ENCODE measurements around the gene SLCO3A1.

SLCO3A1 gene

DNA sequence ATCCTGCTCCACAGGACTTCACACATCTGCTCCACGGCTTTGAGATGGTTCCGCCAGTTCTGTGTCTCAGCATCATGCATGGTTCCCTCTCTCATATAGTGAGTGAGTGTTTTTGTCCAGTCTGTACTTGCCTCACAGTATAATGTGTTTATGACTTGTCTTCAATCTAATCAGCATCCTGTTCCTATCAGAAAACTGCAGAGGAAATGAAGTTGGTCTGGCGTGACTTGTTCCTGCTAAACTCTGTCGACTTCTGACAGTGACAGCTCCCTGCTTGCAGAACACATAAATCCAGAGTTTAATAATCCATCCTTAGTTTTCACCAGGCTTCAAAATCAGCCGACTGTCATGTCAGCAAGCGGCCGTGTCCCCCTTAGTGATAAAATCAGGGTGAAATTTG lies 222.3 kb downstream of the SLCO3A1 start:
- no peak for FAIRE-seq

DNA sequence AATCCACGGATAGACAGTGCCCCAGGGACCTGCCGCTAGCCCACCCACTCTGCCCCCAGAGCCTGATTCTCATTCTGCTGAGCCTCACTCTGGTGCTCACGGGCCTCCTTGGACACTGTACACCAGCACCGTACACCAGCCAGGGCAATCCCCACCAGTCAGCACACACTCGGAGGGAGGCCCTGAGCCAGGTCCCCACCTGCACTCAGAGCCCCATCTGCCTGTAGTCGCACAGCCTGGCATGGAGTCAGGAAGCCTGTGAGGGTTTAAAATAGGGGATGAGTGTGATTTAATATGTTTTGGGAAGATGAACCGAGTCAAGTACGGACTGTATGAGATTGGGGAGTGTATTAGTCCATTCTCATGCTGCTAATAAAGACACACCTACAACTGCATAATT lies 223.0 kb downstream of the SLCO3A1 start:
- no peak for FAIRE-seq

DNA sequence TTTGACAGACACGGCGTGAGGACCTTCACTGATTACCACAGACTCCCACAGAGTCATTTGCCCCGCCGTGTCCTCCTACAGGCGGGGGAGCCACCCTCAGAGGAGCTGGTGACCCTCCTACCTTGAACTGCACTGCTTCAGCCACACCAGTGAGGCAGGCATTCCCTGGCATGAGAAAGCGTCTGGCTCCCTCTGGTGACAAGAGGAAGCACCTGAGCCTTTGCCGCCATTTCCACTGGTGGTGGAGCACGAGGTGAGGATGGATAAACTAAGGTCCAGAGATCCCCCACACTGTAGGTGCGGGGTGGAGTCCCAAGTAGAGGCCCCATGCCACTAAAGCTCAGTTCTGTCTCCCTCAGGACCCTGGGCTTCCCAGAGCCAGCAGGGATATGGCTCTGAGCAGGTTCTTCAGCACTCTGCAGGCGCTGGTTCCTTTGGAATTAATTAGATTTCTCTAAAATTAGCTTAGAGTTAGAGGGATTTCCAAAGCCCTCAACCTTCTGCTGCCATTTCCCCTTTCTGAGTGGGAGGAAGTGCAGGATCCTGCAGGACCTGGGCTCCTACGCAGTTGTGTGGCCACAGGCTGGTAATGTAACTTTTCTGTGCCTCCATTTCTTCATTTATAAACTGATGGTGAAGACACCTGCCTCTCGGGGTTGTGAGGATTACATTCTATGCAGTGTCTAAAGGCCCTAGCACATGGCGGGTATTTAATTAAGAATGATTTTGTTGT lies 224.0 kb downstream of the SLCO3A1 start:
- no peak for FAIRE-seq

DNA sequence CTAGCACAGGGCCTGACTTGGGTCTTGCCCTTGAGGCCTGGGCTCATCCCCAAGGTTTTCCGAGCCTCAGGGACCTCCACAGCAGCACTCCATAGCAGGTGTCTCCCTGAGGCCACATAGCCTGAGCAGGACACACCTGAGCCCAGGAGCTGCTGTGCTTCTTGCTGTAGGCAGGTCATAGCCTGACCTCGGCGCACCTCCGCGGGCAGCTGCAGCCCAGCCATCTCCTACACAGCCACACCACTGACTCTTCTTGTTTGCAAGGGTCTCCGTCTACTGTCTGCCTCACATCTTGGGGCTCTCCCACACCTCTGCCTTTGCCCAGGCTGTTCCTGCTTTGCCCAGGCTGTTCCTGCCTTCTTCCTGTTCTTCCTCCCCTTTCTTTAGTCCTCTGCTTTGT lies 224.8 kb downstream of the SLCO3A1 start:
- FAIRE-seq, result no peak

GRCh38 chr15:92079047-92079446 lies 225.5 kb downstream of the SLCO3A1 start:
- no peak for FAIRE-seq

DNA sequence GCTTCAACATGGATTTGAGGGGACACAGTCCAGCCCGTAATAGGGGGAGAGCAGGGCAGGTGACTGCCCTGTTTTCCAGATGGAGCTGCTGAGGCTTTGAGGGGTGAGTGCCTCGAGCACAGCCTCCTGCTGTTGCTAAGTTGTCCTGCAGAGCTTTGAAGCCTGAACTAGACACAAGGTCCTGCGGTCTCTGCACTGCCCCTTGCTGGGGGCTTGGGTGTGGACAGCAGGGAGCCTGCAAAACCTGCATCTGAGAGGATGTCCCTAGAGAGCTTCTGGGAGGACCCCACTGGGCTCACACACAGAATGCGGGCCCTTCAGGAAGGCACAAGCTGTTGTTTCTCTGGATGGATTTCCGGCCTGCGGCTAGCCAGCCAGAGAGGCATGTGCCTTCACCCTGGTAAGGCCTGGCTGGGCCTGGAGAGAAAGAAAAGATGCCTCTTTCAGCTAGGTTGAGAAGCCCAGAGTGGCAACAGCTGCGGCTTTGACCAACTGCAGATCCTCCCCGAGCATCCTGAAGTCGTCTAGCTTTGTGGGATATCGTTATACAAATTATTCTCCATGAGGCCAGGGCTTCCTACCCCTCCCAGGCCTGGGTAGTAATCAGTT lies 226.2 kb downstream of the SLCO3A1 start:
- FAIRE-seq, result no peak

DNA sequence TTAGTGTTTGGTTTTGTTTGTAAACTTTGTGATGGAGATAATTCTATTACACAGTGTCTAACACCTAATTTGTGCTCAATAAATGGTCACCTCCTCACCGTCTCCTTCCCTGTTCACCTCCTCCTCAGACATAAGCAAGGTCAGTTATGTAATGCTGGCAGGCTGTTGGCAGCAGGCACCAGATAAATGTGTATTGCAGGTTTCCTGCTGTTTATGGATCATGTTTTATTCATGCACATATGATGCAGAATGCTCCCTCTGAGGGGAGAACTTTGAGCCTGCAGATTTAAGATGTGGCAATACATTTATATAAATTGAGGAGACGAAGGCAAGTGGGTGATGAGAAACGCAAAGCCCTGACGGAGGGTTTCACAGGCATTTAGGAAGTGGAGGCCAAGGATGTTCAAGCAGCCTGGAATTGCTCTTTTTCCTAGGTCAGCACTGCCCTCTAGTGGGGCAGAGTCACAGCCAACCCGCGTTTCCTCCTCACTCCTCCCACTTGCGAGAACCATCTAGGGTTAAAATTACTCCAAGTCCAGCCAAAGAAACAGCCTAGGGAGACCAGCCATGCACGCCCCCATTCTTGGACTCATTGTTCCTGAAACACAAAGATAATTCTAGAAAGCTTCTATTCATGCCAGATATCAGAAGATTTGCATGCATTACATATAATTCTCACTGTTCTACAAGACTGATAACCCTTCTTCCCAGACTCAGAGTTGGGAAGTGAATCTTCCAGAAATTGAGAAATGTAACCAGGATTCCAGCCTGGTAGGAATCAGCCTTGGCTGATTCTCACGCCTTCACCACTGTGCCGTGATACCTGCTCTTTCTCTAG lies 228.7 kb downstream of the SLCO3A1 start:
- FAIRE-seq, result no peak

- no peak for FAIRE-seq
These were observed 229.7 kb downstream of the SLCO3A1 start for GRCh38 chr15:92083190-92083589.

- FAIRE-seq, result no peak
These were observed 233.7 kb downstream of the SLCO3A1 start for GRCh38 chr15:92087211-92087610.

DNA sequence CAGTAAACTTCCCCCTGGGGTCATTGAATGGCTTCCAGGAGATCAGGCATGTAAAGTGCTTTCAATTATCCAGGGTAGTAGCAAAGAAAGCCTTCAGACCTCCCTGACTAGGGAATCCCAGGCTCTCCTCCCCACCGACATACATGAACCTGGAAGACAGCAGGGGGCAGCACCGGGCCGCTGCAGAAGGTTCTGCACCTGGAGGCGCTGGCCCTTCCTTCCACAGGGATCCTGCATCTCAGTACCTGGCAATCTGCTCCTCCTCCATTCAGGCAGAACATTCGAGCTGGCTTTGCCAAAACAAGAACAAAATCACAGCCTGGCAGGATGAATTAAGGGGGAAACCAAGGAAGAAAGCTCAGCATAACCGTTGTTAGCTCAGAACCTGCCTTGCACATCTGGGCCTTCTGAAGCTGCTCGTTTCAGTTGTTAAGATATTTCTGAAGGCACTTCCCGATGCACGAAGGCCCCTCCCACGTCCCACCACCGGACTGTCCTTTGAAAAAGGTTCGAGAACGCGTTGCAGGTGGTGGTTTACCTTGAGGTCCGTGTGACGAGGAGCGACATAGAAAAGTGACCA lies 237.7 kb downstream of the SLCO3A1 start:
- no peak for FAIRE-seq

GRCh38 chr15:92092289-92093105 lies 239.0 kb downstream of the SLCO3A1 start:
- FAIRE-seq, result no peak

GRCh38 chr15:92095693-92096092 lies 242.2 kb downstream of the SLCO3A1 start:
- no peak for FAIRE-seq

GRCh38 chr15:92097474-92098178 lies 244.1 kb downstream of the SLCO3A1 start:
- FAIRE-seq, result no peak

DNA sequence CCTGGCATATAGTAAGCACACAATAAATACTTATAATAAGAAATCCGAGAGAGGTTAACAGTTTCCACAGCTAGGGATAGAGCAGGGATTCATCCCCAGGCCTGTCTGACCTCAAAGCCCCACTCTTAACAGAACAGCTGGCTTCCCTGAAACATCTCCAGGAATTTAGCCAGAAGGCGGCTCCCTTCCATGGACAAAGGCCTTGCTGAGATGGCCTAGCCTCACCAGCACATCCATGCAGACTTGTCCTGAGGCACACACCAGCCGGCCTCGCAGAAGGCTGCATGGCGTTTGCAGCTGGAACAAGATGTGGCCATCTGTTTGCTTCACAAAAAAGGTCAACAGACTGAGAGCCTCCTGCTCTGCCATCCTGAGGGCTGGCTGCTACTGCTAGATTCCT lies 245.4 kb downstream of the SLCO3A1 start:
- FAIRE-seq, result no peak

DNA sequence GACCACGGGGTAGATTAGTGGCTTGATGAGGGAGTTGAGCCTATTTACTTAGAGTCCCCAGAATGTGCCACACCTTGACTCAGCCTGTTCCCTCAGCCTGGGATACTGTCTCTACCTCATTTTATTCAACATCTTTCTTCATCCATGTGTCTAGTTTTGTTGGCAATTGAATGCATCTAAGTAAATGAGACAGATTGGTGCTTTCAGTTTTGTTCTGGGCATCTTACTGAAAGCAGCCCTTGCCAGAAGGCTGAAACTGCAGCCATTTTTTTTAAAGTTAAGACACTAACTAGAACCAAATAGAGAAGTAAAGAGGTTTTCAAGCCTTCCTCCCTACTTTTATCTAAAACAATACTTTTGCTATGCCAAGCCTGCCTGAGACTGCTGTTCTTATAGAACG lies 246.8 kb downstream of the SLCO3A1 start:
- no peak for FAIRE-seq

GRCh38 chr15:92100751-92101150 lies 247.2 kb downstream of the SLCO3A1 start:
- no peak for FAIRE-seq

DNA sequence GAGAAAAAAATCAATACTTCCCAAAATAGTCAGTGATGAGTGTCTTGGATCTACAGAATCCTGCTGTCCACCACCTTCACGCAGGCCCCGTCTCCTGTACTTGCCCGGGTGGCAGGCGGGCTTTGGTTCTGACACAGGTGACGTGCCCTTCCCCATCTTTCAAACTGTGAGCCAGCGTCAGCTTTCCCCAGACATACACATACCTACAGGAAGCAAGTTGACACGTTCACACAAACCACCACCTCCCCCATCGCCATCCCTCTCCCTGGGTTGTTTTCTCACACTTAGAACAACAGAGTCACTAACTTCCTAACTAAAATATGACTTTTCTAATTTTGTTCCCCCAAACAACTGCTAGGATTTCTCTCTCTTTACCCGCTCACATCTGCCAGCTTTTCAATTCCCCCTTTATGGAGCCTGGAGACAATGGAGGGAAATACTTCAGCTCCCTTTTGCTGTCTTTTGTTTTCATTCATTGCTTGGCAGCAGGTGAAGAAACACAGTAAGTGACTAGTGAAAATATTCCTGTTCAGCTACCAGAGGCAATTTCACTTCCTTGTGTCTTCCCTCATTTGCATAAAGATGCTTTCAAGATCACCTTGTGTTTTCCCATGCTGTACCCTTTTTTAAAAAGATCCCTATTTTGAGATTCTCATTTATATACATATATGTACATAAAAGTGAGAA lies 248.3 kb downstream of the SLCO3A1 start:
- FAIRE-seq, result no peak

DNA sequence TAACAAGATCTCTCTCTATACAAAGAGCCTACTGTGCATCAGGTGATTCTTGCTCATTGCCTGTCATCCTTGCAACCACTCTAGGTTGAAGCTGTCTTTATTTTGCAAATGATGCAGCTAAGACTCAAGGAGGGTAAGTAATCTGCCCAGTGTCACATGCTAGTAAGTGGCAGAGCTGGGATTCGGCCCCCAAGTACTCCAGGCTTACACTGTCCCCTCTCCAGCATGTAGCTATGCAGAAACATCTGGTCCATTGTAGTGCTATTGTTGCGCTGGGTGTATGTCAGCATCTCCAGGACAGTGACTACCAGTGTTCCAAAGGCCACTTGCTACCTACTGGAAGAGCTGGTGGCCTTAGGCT lies 248.9 kb downstream of the SLCO3A1 start:
- no peak for FAIRE-seq

DNA sequence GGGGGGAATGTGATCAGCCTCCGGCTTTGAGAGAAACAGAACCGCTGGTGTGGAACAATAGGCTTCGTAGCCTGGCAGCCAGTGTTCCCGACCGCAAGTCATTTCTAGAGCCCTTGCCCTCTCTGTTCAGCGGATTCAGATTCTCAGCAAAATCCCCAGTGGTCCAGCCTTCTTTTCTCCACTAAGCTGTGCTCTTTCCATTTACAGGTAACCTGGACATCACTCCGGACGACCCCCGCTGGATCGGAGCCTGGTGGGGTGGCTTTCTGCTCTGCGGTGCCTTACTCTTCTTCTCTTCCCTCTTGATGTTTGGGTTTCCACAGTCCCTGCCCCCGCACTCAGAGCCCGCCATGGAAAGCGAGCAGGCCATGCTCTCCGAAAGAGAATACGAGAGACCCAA lies 250.6 kb downstream of the SLCO3A1 start:
- no peak for FAIRE-seq

DNA sequence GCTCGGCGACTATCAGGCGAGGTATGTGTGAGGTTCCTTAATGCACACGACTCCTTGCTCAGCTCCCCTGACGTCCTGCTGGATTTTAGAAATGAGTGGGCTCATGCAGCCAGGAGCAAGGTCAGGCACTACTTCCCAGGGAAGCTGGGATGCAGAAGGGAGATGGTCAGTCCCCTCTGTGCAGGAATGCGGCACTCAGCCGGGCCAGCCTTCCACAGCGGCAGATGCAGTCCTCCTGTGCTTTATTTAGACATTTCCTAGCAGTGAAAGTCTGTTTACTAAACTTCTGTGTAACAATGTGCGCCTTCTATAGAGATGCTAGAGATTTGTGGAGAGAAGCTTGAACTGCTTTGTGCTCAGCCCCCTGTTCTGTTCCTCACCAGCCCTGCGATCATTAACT lies 252.1 kb downstream of the SLCO3A1 start:
- FAIRE-seq, result no peak

DNA sequence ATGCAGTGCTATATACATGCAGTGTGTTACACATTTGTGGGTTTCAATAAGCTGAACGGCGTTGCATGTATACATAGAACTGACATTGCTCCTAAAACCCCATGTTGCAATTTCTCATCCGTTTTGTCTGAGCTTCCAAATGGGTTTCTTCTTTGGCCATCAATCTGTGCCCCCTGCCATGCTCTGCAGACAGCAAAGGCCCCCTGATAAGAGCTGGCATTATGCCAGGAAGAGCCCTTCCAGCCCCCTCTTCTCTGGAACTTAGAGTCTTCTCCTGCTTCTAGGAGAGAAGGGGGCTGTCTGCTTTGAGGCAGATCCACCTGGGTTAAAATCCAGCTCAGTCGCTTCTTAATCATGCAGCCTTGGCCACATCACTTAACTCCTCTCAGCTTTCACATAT lies 254.0 kb downstream of the SLCO3A1 start:
- no peak for FAIRE-seq

Measured in endometrium (tissue), 2 donors.